GM23248 (cell line): ENCODE data around the gene MAP3K6. TPM values are rescaled to one million over a fixed set of nuclear protein-coding genes. Genes with fewer than 3 reads are reported as not detected.

Experiments used
- DNase-seq: peaks from one replicate; pipeline ENCODE4 v3.0.0-alpha.2; 2015
- H2AFZ ChIP-seq: fragments of 200-600 bp; sonication (generic); 2 replicates; pipeline ENCODE4 v1.6.1; 2016; ENCODE audit warnings: antibody characterized with exemption
- H3F3A ChIP-seq: fragments of 200-600 bp; sonication (generic); 2 replicates; pipeline ENCODE4 v1.6.1; 2016; ENCODE audit warnings: mild to moderate bottlenecking, antibody characterized with exemption, mixed run types; ENCODE audit not compliant: insufficient read depth
- H3K27ac ChIP-seq: fragments of 200-600 bp; sonication (generic); 2 replicates; pipeline ENCODE4 v1.5.1; 2016; ENCODE audit warnings: mild to moderate bottlenecking
- H3K27me3 ChIP-seq: fragments of 200-600 bp; sonication (generic); replicated peaks from 2 replicates; pipeline ENCODE4 v1.6.1; 2016; ENCODE audit warnings: mild to moderate bottlenecking; ENCODE audit not compliant: insufficient read depth
- H3K36me3 ChIP-seq: fragments of 200-600 bp; sonication (generic); 2 replicates; pipeline ENCODE4 v1.6.1; 2016; ENCODE audit warnings: low read depth, mild to moderate bottlenecking
- H3K4me1 ChIP-seq: fragments of 200-600 bp; sonication (generic); 2 replicates; pipeline ENCODE4 v1.6.1; 2016; ENCODE audit warnings: mild to moderate bottlenecking; ENCODE audit not compliant: insufficient read depth
- H3K4me2 ChIP-seq: fragments of 200-600 bp; sonication (generic); one replicate; pipeline ENCODE4 v1.6.1; 2016; ENCODE audit warnings: mild to moderate bottlenecking; ENCODE audit not compliant: unreplicated experiment
- H3K4me3 ChIP-seq: fragments of 200-600 bp; sonication (generic); 2 replicates; pipeline ENCODE4 v1.5.1; 2016; ENCODE audit warnings: mild to moderate bottlenecking
- H3K79me2 ChIP-seq: fragments of 200-600 bp; sonication (generic); 2 replicates; pipeline ENCODE4 v1.6.1; 2016; ENCODE audit warnings: mild to moderate bottlenecking; ENCODE audit not compliant: insufficient read depth
- H3K9ac ChIP-seq: fragments of 200-600 bp; sonication (generic); 2 replicates; pipeline ENCODE4 v1.6.1; 2016; ENCODE audit warnings: mild to moderate bottlenecking
- H3K9me2 ChIP-seq: fragments of 200-600 bp; sonication (generic); 2 replicates; pipeline ENCODE4 v1.6.1; 2016; ENCODE audit warnings: mixed run types, mild to moderate bottlenecking, moderate library complexity; ENCODE audit not compliant: insufficient read depth
- H3K9me3 ChIP-seq: fragments of 200-600 bp; sonication (generic); one replicate; pipeline ENCODE4 v1.6.1; 2017; ENCODE audit warnings: low read depth
- H4K20me1 ChIP-seq: fragments of 200-600 bp; sonication (generic); 2 replicates; pipeline ENCODE4 v1.6.0; 2016; ENCODE audit not compliant: insufficient read depth
- EZH2 ChIP-seq: fragments of 200-600 bp; sonication (generic); IDR thresholded peaks from 2 replicates; pipeline ENCODE4 v1.6.1; 2018; ENCODE audit warnings: antibody characterized with exemption, mild to moderate bottlenecking; ENCODE audit not compliant: insufficient read depth, poor library complexity, severe bottlenecking
- EZH2phosphoT487 ChIP-seq: fragments of 200-600 bp; sonication (generic); IDR thresholded peaks from 2 replicates; pipeline ENCODE4 v1.6.1; 2018; ENCODE audit warnings: antibody characterized with exemption, moderate library complexity, mild to moderate bottlenecking, low read depth; ENCODE audit not compliant: insufficient read depth
- WGBS, 2 experiments: methylation state at CpG; one replicate each; pipeline ENCODE4 v1.1.6; 2015 to 2017; ENCODE audit warnings: low lambda C conversion rate in 2 of 2, low coverage in 1 of 2; ENCODE audit errors: missing lambda C conversion rate in 2 of 2; 5-methylcytosine and 5-hydroxymethylcytosine counted together
- in situ Hi-C: fragments of 300-500 bp; cut with MboI; formaldehyde crosslinking; loops from 2 replicates; pipeline ENCODE4 v1.15.0; 2020
- polyA plus RNA-seq: library from polyadenylated mRNA; unstranded; fragments of >200 nt; fragmentation: Nextera tagmentation; extraction: Ambion mirVana; gene quantifications from 2 replicates; pipeline ENCODE4 v1.2.1, GENCODE V29; 2016
- total RNA-seq: library from RNA; depleted of rRNA; stranded (reverse); fragments of >200 nt; shearing (Covaris generic); gene quantifications from 2 replicates; pipeline ENCODE4 v1.2.3, GENCODE V29; 2014

The MAP3K6 gene
- total and polyA plus RNA-seq, 2 experiments from 2014 or later = 13.7 to 40.3 TPM

DNA sequence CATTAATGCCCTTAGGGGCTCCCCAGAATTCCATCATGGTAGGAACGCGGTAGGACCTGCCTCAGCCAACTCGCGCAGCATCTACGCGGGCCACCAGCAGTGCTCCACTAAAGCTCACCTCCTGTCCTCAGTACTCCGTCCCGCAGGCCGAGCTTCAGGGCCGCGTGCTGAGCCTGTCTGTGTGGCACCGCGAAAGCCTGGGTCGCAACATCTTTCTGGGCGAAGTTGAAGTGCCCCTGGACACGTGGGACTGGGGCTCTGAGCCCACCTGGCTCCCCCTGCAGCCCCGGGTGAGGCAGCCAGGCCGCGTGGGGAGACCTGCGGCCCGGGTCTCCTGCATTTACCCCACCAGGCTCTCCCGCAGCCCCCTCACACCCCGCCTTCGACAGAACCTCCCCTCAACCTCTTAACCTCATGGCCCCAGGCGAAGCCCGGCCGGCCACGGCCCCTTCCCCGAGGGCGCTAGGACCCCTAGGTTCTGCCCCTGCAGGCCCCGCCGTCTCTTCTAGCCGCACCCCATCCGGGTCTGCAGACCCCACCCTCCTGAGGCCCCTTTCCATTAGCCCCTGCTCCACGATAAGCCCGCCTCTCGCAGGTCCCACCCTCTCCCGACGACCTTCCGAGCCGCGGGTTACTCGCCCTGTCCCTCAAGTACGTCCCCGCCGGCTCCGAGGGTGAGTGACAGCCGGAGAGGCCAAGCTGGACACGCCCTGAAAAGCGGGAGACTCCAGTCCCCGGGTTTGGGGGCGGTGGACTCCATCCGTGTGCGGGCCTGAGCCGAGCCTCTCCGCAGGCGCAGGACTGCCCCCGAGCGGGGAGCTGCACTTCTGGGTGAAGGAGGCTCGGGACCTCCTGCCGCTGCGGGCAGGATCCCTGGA, 15.9 kb downstream of the MAP3K6 start:
- H3K27me3 ChIP-seq = no peaks in the 10 kb centered on the region
- no peaks in the 10 kb centered on the region for H3K4me1 ChIP-seq
- in situ Hi-C loops = no loop called here
- H3K4me2 ChIP-seq = no peak overlapping the region
- H3K9me3 ChIP-seq = no peaks in the 10 kb centered on the region
- H3K4me3 ChIP-seq = no peak overlapping the region
- no peak overlapping the region for H3K9ac ChIP-seq
- H3F3A ChIP-seq = no peaks in the 10 kb centered on the region
- no peaks in the 10 kb centered on the region for H4K20me1 ChIP-seq
- no peak overlapping the region for H3K27ac ChIP-seq
- H3K79me2 ChIP-seq = no peaks in the 10 kb centered on the region
- WGBS, 2 experiments = 30 to 31% methylated on average over 43 to 57 of the region's 62 CpGs
- no peaks in the 10 kb centered on the region for H3K9me2 ChIP-seq
- no peak overlapping the region for H2AFZ ChIP-seq
- DNase-seq = peak; percentile 49
- H3K36me3 ChIP-seq = no peaks in the 10 kb centered on the region
- TF ChIP-seq EZH2phosphoT487 (no peak), EZH2 (no peak)

DNA sequence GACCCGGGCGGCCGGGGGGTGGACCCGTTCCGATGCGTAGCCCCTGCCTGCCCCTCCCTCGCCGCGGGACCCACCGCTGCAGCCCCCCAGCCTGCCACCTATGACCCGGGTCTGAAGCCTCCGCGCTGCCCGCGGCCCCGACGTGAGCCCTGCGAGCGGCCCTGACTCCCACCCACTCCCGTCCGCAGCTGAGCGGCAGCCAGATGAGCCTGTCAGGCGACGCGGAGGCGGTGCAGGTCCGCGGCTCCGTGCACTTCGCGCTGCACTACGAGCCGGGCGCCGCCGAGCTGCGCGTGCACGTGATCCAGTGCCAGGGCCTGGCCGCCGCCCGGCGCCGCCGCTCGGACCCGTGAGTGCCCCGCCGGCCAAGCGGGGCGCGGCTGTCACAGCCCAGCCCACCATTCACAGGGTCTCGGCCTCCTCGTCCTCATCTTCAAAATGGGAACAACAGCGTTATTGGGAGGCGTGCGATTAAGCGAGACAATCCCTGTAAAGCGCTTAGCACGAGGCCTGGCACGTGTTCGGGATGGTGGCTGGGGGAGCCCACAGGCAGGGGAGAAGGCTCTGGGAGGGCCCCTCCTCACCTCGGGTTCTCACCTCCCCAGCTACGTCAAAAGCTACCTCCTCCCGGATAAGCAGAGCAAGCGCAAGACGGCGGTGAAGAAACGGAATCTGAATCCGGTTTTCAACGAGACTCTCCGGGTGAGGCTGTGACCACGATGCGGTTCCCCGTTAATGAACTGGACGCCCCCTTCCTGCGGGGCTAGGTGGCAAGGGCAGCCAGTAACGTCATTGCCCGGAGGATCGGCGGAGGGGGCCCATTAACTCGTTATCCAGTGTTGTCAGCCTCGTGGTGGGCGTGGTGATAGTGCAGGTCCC, 16.7 kb downstream of the MAP3K6 start:
- H3K36me3 ChIP-seq = no peaks in the 10 kb centered on the region
- H2AFZ ChIP-seq = peak overlapping the region; percentile 56
- no peaks in the 10 kb centered on the region for H4K20me1 ChIP-seq
- 9 to 12% methylated on average over 60 to 71 of the region's 84 CpGs for WGBS, 2 experiments
- no peaks in the 10 kb centered on the region for H3K79me2 ChIP-seq
- in situ Hi-C loops = no loop called here
- H3K9me2 ChIP-seq = no peaks in the 10 kb centered on the region
- H3K27me3 ChIP-seq = no peaks in the 10 kb centered on the region
- peak; percentile 87 for DNase-seq
- no peak overlapping the region for H3K27ac ChIP-seq
- H3K4me1 ChIP-seq = no peaks in the 10 kb centered on the region
- H3K4me2 ChIP-seq = peak overlapping the region; percentile 66
- H3F3A ChIP-seq = no peaks in the 10 kb centered on the region
- H3K4me3 ChIP-seq = peak overlapping the region; percentile 56
- H3K9ac ChIP-seq = peak overlapping the region; percentile 32
- no peak for TF ChIP-seq EZH2phosphoT487
- TF ChIP-seq EZH2 = no peak
- H3K9me3 ChIP-seq = no peaks in the 10 kb centered on the region

DNA sequence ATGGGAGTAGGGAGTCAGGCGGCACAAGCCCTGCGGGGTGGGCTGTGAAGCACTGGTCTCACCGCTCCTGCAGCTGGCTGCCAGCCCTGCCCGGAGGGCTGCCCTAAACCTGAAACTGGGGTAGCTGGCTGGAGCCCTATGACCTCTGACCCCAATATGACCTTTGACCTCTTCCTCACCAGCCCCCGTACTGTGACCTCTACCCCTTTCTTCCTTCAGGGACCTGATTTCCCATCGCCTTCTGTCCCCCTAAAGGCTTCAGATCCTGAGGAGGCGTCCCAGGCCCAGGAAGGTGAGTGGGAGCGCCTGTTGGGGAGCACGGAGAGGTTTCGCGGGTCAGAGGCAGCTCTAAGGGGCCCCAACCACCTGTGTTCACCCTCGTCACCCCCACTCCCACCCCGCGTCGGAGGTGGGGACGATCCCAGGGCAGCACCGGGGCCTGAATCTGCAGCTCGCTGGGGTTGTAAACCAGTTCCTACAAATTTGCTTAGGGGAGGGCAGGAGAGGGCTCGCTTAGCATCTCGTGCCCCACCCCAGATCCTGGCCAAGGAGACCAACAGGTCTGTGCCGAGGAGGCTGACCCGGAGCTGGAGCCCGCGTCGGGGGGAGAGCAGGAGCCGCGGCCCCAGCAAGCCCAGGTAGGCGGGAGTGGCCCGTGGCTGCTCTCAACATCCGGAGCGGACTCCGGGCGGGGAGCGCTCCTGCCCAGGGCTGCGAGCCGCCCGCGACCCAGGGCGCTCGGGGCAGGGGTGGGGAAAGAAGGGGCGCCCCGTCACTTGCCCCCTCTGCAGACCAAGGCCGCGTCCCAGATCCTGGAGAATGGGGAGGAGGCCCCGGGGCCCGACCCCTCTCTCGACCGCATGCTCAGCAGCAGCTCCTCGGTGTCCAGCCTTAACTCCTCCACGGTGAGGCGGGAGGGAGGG, 17.6 kb downstream of the MAP3K6 start:
- H3K4me1 ChIP-seq = no peaks in the 10 kb centered on the region
- TF ChIP-seq EZH2phosphoT487 (no peak), EZH2 (no peak)
- no peaks in the 10 kb centered on the region for H4K20me1 ChIP-seq
- no peak overlapping the region for H3K27ac ChIP-seq
- in situ Hi-C loops = no loop called here
- DNase-seq = peak; percentile 47
- H3K36me3 ChIP-seq = no peaks in the 10 kb centered on the region
- H3K4me3 ChIP-seq = peak overlapping the region; percentile 56
- H3K27me3 ChIP-seq = no peaks in the 10 kb centered on the region
- WGBS, 2 experiments = 24 to 25% methylated on average over 37 to 46 of the region's 51 CpGs
- no peaks in the 10 kb centered on the region for H3F3A ChIP-seq
- H3K9me3 ChIP-seq = no peaks in the 10 kb centered on the region
- H3K4me2 ChIP-seq = peak overlapping the region; percentile 66
- H3K9ac ChIP-seq = peak overlapping the region; percentile 32
- no peaks in the 10 kb centered on the region for H3K9me2 ChIP-seq
- H3K79me2 ChIP-seq = no peaks in the 10 kb centered on the region
- peak overlapping the region; percentile 56 for H2AFZ ChIP-seq
